IgD-negative memory B cell (primary cell): Measurements from ENCODE around the gene LRG1. TPM values are rescaled to one million over a fixed set of nuclear protein-coding genes. Genes with fewer than 3 reads are reported as not detected.

Experiments used
- H3K27ac Mint-ChIP-seq, 3 donors: one replicate each; pipeline ENCODE4 v1.8.0; 2020 to 2022; ENCODE audit warnings: mild to moderate bottlenecking in 3 of 3, mixed read lengths in 3 of 3, moderate library complexity in 1 of 3
- H3K27me3 Mint-ChIP-seq: one replicate; pipeline ENCODE4 v1.8.0; 2021; ENCODE audit warnings: mixed read lengths
- H3K36me3 Mint-ChIP-seq: one replicate; pipeline ENCODE4 v1.8.0; 2020; ENCODE audit warnings: mild to moderate bottlenecking, mixed read lengths
- H3K4me1 Mint-ChIP-seq, 3 donors: one replicate each; pipeline ENCODE4 v1.8.0; 2020 to 2022; ENCODE audit warnings: mixed read lengths in 3 of 3, mild to moderate bottlenecking in 1 of 3
- H3K4me3 Mint-ChIP-seq, 4 donors: one replicate each; pipeline ENCODE4 v1.8.0; 2020 to 2022; ENCODE audit warnings: mild to moderate bottlenecking in 4 of 4, mixed read lengths in 4 of 4, moderate library complexity in 3 of 4
- H3K9me3 Mint-ChIP-seq, 3 donors: one replicate each; pipeline ENCODE4 v1.8.0; 2020 to 2021; ENCODE audit warnings: mixed read lengths in 3 of 3, mild to moderate bottlenecking in 1 of 3
- polyA plus RNA-seq: library from polyadenylated mRNA; unstranded; fragments of 300-500 nt; fragmentation: Illumina TruSeq; gene quantifications from one replicate; pipeline ENCODE4 v1.2.3, GENCODE V29; 2021

LRG1 gene
- polyA plus RNA-seq, 1 donor from 2014 or later: 0.81 TPM

DNA sequence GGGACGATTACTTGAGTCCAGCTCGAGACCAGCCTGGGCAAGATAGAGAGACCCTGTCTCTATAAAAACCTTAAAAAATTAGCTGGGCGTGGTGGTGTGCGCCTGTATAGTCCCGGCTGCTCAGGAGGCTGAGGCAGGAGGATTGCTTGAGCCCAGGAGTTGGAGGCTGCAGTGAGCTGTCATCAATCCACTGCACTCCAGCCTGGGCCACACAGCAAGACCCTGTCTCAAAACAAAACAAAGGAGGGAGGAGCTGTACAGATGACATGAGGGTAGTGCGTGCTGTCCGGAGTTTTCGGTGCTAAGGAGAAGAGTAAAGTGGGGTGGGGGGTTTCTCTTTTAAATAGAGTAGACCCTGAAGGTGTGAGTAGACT is 45.2 kb downstream of the LRG1 start:
- H3K27me3 Mint-ChIP-seq: no peaks in the 10 kb centered on the region
- no peaks in the 10 kb centered on the region for H3K4me1 Mint-ChIP-seq
- H3K27ac Mint-ChIP-seq: no peak overlapping the region
- peaks cover 2% of the 10 kb centered on the region for H3K36me3 Mint-ChIP-seq
- H3K4me3 Mint-ChIP-seq: peak overlapping the region in 1 of 4 donors; percentile 28
- no peaks in the 10 kb centered on the region for H3K9me3 Mint-ChIP-seq

DNA sequence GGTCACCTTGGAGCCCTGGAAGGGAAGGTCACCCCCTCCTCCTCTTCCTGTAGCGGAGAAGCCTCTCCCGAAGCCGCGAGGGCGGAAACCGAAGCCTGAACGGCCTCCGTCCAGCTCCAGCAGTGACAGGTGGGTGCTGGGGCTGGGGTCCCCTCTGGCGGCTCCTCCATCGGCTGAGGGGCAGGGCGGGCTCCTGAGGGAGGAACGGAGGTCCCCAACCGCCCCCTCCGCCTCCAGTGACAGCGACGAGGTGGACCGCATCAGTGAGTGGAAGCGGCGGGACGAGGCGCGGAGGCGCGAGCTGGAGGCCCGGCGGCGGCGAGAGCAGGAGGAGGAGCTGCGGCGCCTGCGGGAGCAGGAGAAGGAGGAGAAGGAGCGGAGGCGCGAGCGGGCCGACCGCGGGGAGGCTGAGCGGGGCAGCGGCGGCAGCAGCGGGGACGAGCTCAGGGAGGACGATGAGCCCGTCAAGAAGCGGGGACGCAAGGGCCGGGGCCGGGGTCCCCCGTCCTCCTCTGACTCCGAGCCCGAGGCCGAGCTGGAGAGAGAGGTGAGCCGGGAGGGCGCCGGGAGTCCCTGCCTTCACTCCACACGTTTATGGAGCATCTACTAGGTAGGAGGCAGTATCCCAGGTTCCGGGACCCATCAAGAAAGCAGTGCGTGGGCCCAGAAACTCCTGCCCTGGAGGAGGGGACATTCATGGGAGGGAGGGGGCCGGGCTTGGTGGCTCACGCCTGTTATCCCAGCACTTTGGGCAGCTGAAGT is 45.7 kb downstream of the LRG1 start:
- Mint-ChIP-seq H3K27ac (no peak overlapping the region), H3K9me3 (no peaks in the 10 kb centered on the region), H3K4me1 (no peaks in the 10 kb centered on the region), H3K36me3 (peaks cover 2% of the 10 kb centered on the region), H3K27me3 (no peaks in the 10 kb centered on the region), H3K4me3 (no peak overlapping the region)

DNA sequence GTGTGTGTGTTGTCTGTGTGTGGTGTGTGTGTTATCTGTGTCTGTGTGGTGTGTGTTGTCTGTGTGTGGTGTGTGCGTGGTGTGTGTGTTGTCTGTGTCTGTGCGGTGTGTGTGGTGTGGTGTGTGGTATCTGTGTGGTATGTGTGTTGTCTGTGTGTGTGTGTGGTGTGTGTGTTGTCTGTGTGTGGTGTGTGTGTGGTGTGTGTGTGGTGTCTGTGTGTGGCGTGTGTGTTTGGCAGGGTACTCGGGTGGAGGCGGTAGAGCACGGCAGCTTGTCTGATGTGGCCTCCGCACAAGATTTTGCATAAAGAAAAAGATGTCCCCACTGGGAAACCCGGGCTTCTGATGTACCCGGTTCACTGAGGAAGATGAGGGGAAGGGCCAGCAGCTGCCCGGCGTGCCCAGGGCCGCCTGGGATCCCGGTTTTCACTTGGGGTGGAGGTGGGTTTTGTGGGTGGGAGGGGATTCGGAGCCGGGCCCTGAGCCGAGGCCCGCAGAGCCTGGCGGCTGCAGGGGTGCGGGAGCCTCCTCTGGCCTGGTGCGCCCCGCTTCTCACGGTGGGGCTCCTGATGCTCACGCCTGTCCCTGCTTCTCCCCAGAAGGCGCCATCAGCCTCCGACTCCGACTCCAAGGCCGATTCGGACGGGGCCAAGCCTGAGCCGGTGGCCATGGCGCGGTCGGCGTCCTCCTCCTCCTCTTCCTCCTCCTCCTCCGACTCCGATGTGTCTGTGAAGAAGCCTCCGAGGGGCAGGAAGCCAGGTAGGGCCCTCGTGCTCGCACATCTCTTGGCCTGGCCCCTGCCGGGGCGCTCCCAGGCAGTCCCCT is 46.5 kb downstream of the LRG1 start:
- H3K27me3 Mint-ChIP-seq: no peaks in the 10 kb centered on the region
- H3K4me3 Mint-ChIP-seq: no peak overlapping the region
- no peaks in the 10 kb centered on the region for H3K4me1 Mint-ChIP-seq
- H3K9me3 Mint-ChIP-seq: no peaks in the 10 kb centered on the region
- peaks cover 4% of the 10 kb centered on the region for H3K36me3 Mint-ChIP-seq
- no peak overlapping the region for H3K27ac Mint-ChIP-seq

DNA sequence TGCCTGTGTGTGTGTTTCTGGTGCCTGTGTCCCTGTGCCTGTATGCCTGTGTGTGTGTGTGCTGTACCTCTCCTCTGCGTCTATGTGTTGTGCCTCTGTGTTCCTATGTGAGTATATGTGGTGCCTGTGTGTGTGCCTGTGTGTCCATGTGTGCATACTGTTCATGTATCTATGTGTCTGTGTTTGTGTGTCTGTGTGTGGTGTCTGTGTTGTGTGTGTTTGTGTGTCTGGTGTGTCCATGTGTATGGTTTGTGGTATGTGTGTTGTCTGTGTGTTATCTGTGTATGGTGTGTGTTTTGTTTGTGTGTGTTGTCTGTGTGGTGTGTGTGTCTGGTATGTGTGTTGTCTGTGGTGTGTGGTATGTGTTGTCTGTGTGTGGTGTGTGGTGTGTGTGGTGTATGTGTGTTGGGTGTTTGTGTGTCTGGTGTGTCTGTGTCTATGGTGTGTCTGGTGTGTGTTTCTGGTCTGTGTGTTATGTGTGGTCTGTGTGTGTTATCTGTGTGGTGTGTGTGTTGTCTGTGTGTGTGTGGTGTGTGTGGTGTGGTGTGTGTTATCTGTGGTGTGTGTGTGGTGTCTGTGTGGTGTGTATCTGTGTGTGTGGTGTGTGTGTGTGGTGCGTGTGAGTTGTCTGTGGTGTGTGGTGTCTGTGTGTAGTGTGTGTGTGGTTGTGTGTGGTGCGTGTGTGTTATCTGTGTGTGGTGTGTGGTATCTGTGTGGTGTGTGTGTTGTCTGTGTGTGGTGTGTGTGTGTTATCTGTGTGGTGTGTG is 47.3 kb downstream of the LRG1 start:
- no peak overlapping the region for H3K4me3 Mint-ChIP-seq
- H3K36me3 Mint-ChIP-seq: peaks cover 5% of the 10 kb centered on the region
- H3K9me3 Mint-ChIP-seq: no peaks in the 10 kb centered on the region
- H3K4me1 Mint-ChIP-seq: no peaks in the 10 kb centered on the region
- no peaks in the 10 kb centered on the region for H3K27me3 Mint-ChIP-seq
- no peak overlapping the region for H3K27ac Mint-ChIP-seq

DNA sequence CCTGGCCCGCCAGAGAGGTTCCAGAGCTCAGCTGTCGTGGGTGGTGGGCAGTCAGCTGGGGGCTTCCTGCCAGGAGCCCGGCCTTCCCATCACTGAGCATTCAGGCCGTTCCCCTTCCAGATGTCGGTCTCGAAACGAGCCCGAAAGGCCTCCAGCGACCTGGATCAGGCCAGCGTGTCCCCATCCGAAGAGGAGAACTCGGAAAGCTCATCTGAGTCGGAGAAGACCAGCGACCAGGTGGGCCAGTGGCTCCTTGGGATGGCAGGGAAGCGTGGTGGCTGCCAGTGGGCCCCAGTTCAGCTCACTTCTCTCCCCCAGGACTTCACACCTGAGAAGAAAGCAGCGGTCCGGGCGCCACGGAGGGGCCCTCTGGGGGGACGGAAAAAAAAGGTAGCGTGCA is 48.4 kb downstream of the LRG1 start:
- no peak overlapping the region for H3K4me3 Mint-ChIP-seq
- no peaks in the 10 kb centered on the region for H3K27me3 Mint-ChIP-seq
- no peak overlapping the region for H3K27ac Mint-ChIP-seq
- peaks cover 8% of the 10 kb centered on the region for H3K36me3 Mint-ChIP-seq
- H3K4me1 Mint-ChIP-seq: no peaks in the 10 kb centered on the region
- no peaks in the 10 kb centered on the region for H3K9me3 Mint-ChIP-seq

DNA sequence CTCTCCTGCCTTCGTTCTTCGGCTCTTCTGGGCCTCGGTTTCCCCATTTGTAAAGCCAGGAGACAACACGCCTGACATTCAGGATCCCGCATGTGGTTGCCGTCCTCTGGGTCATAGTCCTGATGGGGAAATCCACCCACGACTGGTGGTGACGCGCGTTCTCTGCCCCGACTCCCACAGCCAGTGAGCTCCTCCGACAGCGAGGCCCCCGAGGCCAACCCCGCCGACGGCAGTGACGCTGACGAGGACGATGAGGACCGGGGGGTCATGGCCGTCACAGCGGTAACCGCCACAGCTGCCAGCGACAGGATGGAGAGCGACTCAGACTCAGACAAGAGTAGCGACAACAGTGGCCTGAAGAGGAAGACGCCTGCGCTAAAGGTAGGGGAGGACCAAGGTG is 51.3 kb downstream of the LRG1 start:
- no peaks in the 10 kb centered on the region for H3K27me3 Mint-ChIP-seq
- peaks cover 8% of the 10 kb centered on the region for H3K36me3 Mint-ChIP-seq
- no peak overlapping the region for H3K27ac Mint-ChIP-seq
- no peak overlapping the region for H3K4me3 Mint-ChIP-seq
- no peaks in the 10 kb centered on the region for H3K9me3 Mint-ChIP-seq
- H3K4me1 Mint-ChIP-seq: no peaks in the 10 kb centered on the region

DNA sequence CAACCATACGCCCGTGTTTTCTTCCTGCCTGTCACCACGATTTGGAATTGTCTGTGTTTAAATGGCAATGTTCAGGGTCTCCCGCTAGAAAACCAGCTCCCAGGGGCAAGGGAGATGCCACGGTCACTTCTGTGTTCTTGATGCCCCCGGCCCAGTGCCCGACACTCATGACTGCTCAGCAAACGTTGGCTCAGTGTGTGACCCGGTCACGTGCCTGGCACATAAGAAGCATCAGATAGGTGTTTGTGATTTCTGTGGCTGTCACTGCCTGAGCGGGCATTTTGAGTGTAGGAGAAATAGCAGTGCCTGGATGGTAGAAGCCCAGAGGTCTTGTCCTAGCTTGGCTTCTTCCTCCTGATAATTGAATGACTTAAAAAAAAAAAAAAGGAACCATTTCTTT is 52.3 kb downstream of the LRG1 start:
- Mint-ChIP-seq H3K27me3 (no peaks in the 10 kb centered on the region), H3K4me1 (no peaks in the 10 kb centered on the region), H3K9me3 (no peaks in the 10 kb centered on the region), H3K36me3 (peaks cover 8% of the 10 kb centered on the region), H3K4me3 (no peak overlapping the region), H3K27ac (peak overlapping the region in 1 of 3 donors; percentile 27)

Other genes starting within 250 kb of the LRG1 start
- 1.9 TPM for gene TMIGD2, start 237.6 kb downstream of the LRG1 start, polyA plus RNA-seq
- gene FSD1, start 235.4 kb downstream of the LRG1 start, polyA plus RNA-seq: 0.58 TPM
- not detected for gene STAP2, start 201.2 kb downstream of the LRG1 start, polyA plus RNA-seq
- gene MPND, start 196.5 kb downstream of the LRG1 start, polyA plus RNA-seq: 9.7 TPM
- gene SH3GL1, start 139.5 kb downstream of the LRG1 start, polyA plus RNA-seq: 23.7 TPM
- gene CHAF1A, start 137.4 kb downstream of the LRG1 start, polyA plus RNA-seq: 6.9 TPM
- gene UBXN6, start 82.2 kb downstream of the LRG1 start, polyA plus RNA-seq: 7.0 TPM
- 31.9 TPM for gene HDGFL2, start 67.7 kb downstream of the LRG1 start, polyA plus RNA-seq
- 0.15 TPM for gene PLIN4, start 21.6 kb downstream of the LRG1 start, polyA plus RNA-seq
- gene PLIN5, start 4.8 kb downstream of the LRG1 start, polyA plus RNA-seq: not detected
- not detected for gene SEMA6B, start 19.6 kb upstream of the LRG1 start, polyA plus RNA-seq
- gene TNFAIP8L1, start 99.5 kb upstream of the LRG1 start, polyA plus RNA-seq: 18.4 TPM
- gene MYDGF, start 130.3 kb upstream of the LRG1 start, polyA plus RNA-seq: 100 TPM
- gene DPP9, start 183.8 kb upstream of the LRG1 start, polyA plus RNA-seq: 40.5 TPM